ENCODE results near the gene AP2A1.

AP2A1 gene

GRCh38 chr19:49846408-49846807 is 79.6 kb downstream of the AP2A1 start:
- Histone ChIP-seq H3K9me3 (ENCODE audit: insufficient read depth, low read length) (peaks cover 7% of the 10 kb centered on the region), H3K27ac (ENCODE audit: low read length) (no peak overlapping the region), H4K20me1 (ENCODE audit: insufficient read depth, low read length) (no peaks in the 10 kb centered on the region), H3K4me2 (ENCODE audit: low read length) (no peak overlapping the region), H3K79me2 (ENCODE audit: low read length) (no peaks in the 10 kb centered on the region; the same call in 1 of the 2 replicates), H3K36me3 (replicated peaks; ENCODE audit: low read depth, low read length) (peaks cover 15% of the 10 kb centered on the region), H3K4me1 (ENCODE audit: low read length) (peaks cover 25% of the 10 kb centered on the region), H3K9ac (ENCODE audit: low read length) (no peak overlapping the region), H2AFZ (ENCODE audit: low read depth, low read length) (no peak overlapping the region), H3K27me3 (ENCODE audit: low read depth, low read length) (no peaks in the 10 kb centered on the region), H3K4me3 (ENCODE audit: low read length) (no peak overlapping the region)
- TF ChIP-seq EZH2phosphoT487 (IDR thresholded peaks at IDR 0.05; ENCODE audit: low read depth) (no peak), CTCF (IDR thresholded peaks at IDR 0.05; ENCODE audit: low read depth, low read length) (no peak)

- Histone ChIP-seq H3K9ac (ENCODE audit: low read length) (no peak overlapping the region), H2AFZ (ENCODE audit: low read depth, low read length) (no peak overlapping the region), H3K27me3 (ENCODE audit: low read depth, low read length) (no peaks in the 10 kb centered on the region), H3K36me3 (replicated peaks; ENCODE audit: low read depth, low read length) (peaks cover 15% of the 10 kb centered on the region), H3K9me3 (ENCODE audit: insufficient read depth, low read length) (peaks cover 7% of the 10 kb centered on the region), H3K4me1 (ENCODE audit: low read length) (peaks cover 37% of the 10 kb centered on the region), H3K4me3 (ENCODE audit: low read length) (no peak overlapping the region; the same call in 1 of the 2 replicates), H3K27ac (ENCODE audit: low read length) (no peak overlapping the region), H3K79me2 (ENCODE audit: low read length) (peaks cover 14% of the 10 kb centered on the region), H3K4me2 (ENCODE audit: low read length) (peak overlapping the region; percentile 31), H4K20me1 (ENCODE audit: insufficient read depth, low read length) (peaks cover 13% of the 10 kb centered on the region)
- TF ChIP-seq CTCF (IDR thresholded peaks at IDR 0.05; ENCODE audit: low read depth, low read length), result no peak
- no peak for TF ChIP-seq EZH2phosphoT487 (IDR thresholded peaks at IDR 0.05; ENCODE audit: low read depth)
Observed at GRCh38 chr19:49847731-49848696, 81.2 kb downstream of the AP2A1 start.

- TF ChIP-seq CTCF (IDR thresholded peaks at IDR 0.05; ENCODE audit: low read depth, low read length) (no peak), EZH2phosphoT487 (IDR thresholded peaks at IDR 0.05; ENCODE audit: low read depth) (no peak)
- H3K27ac ChIP-seq (ENCODE audit: low read length), result no peak overlapping the region
- H3K4me2 ChIP-seq (ENCODE audit: low read length), result peak overlapping the region; percentile 31
- peaks cover 7% of the 10 kb centered on the region for H3K9me3 ChIP-seq (ENCODE audit: insufficient read depth, low read length)
- no peaks in the 10 kb centered on the region for H3K27me3 ChIP-seq (ENCODE audit: low read depth, low read length)
- peaks cover 43% of the 10 kb centered on the region for H3K4me1 ChIP-seq (ENCODE audit: low read length)
- no peak overlapping the region; the same call in 1 of the 2 replicates for H3K4me3 ChIP-seq (ENCODE audit: low read length)
- peaks cover 20% of the 10 kb centered on the region for H4K20me1 ChIP-seq (ENCODE audit: insufficient read depth, low read length)
- H2AFZ ChIP-seq (ENCODE audit: low read depth, low read length), result no peak overlapping the region
- no peak overlapping the region for H3K9ac ChIP-seq (ENCODE audit: low read length)
- H3K79me2 ChIP-seq (ENCODE audit: low read length), result peaks cover 23% of the 10 kb centered on the region
- H3K36me3 ChIP-seq (replicated peaks; ENCODE audit: low read depth, low read length), result peaks cover 15% of the 10 kb centered on the region
Observed at GRCh38 chr19:49848938-49849337, 82.1 kb downstream of the AP2A1 start.

GRCh38 chr19:49849433-49850220 is 82.8 kb downstream of the AP2A1 start:
- Histone ChIP-seq H3K4me1 (ENCODE audit: low read length) (peaks cover 44% of the 10 kb centered on the region), H3K9me3 (ENCODE audit: insufficient read depth, low read length) (peaks cover 7% of the 10 kb centered on the region), H3K36me3 (replicated peaks; ENCODE audit: low read depth, low read length) (peaks cover 15% of the 10 kb centered on the region), H3K4me2 (ENCODE audit: low read length) (peak overlapping the region; percentile 66), H3K4me3 (ENCODE audit: low read length) (peak overlapping the region; percentile 80; the same call in 1 of the 2 replicates), H4K20me1 (ENCODE audit: insufficient read depth, low read length) (peaks cover 26% of the 10 kb centered on the region), H3K27ac (ENCODE audit: low read length) (no peak overlapping the region), H3K27me3 (ENCODE audit: low read depth, low read length) (no peaks in the 10 kb centered on the region), H2AFZ (ENCODE audit: low read depth, low read length) (no peak overlapping the region), H3K9ac (ENCODE audit: low read length) (no peak overlapping the region), H3K79me2 (ENCODE audit: low read length) (peaks cover 29% of the 10 kb centered on the region)
- TF ChIP-seq EZH2phosphoT487 (IDR thresholded peaks at IDR 0.05; ENCODE audit: low read depth) (no peak), CTCF (IDR thresholded peaks at IDR 0.05; ENCODE audit: low read depth, low read length) (no peak)
